ENCODE results near the gene PDE2A.

The PDE2A gene

GRCh38 chr11:72543849-72544542 is 130.2 kb downstream of the PDE2A start:
- TF ChIP-seq CTCF (conservative IDR thresholded peaks at IDR 0.05; ENCODE audit: low read depth) = no peak
- no peak overlapping the region for H3K27ac ChIP-seq
- ChIA-PET CTCF (interaction anchor here (0.6 to 0.7 kb wide), 2 partner anchors 31 to 73 kb away, joined by 3 to 4 read pairs; no protein-coding TSS in a partner anchor), POLR2A (ENCODE audit: low non-redundant PET) (no interaction called here)
- DNase-seq (ENCODE audit: low spot score) = no peak

DNA sequence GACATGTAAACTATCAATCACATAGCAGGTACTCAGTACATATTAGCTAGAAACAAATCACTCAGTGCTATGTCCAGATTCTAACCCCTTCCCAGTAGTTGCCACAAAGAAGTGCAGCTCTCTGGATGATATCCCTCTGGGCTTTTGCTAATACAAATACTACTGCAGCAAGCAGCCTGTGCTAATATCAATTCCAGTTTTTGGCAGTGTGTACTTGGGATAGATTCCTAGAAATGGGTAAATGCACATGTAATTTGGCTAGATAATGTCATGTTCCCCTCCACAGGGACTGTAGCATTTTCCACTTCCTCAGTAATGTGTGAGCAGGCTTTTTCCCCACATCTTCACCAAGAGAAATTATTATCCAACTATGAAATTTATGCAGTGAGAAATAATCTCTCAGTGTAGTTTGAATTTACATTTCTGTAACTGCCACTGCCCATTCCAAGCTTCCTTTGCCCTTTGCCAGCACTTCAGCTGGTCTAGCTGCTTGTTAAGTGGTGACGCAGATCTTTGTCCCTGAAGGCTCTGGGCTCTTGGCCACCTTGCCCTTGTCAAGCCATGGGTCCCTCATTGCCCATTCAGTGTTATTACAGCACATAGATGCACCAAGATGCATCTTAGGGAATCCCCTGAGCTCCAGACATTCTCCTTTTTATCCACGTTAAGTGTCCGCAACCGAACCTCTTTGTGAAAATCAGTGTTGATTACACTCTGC is 132.8 kb downstream of the PDE2A start:
- ChIA-PET POLR2A (ENCODE audit: low non-redundant PET) (no interaction called here), CTCF (no interaction called here)
- no peak for DNase-seq (ENCODE audit: low spot score)
- no peak overlapping the region for H3K27ac ChIP-seq
- no peak for TF ChIP-seq CTCF (conservative IDR thresholded peaks at IDR 0.05; ENCODE audit: low read depth)

DNA sequence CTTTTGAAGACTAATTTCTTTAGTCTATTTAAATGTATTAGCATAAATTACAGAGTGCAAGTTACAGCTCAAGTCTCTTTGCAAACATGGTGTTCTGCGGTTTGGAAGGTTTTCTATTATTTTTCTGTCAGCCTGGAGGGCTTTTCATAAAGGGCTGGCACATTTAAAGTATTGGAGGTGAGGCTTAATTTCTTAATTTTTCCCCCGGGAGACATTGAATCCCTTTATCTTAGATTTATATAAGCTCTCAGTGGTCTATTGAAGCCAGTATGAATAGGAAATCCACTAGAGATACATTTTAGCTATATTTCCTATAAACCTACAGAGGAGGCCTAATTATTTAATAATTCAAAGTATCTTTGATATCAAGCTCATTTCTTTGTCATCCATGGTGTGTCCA is 137.2 kb downstream of the PDE2A start:
- TF ChIP-seq CTCF (conservative IDR thresholded peaks at IDR 0.05; ENCODE audit: low read depth) = no peak
- ChIA-PET POLR2A (ENCODE audit: low non-redundant PET) (no interaction called here), CTCF (interaction anchor here (0.5 kb wide), 1 partner anchor 1734 kb away, joined by 3 read pairs; no protein-coding TSS in a partner anchor)
- no peak for DNase-seq (ENCODE audit: low spot score)
- no peak overlapping the region for H3K27ac ChIP-seq

GRCh38 chr11:72535194-72535547 is 139.1 kb downstream of the PDE2A start:
- CTCF ChIA-PET = interaction anchor here (0.9 kb wide), 1 partner anchor 64 kb away, joined by 4 read pairs; no protein-coding TSS in a partner anchor
- POLR2A ChIA-PET (ENCODE audit: low non-redundant PET) = no interaction called here
- no peak overlapping the region for H3K27ac ChIP-seq
- no peak for TF ChIP-seq CTCF (conservative IDR thresholded peaks at IDR 0.05; ENCODE audit: low read depth)
- DNase-seq (ENCODE audit: low spot score) = no peak

DNA sequence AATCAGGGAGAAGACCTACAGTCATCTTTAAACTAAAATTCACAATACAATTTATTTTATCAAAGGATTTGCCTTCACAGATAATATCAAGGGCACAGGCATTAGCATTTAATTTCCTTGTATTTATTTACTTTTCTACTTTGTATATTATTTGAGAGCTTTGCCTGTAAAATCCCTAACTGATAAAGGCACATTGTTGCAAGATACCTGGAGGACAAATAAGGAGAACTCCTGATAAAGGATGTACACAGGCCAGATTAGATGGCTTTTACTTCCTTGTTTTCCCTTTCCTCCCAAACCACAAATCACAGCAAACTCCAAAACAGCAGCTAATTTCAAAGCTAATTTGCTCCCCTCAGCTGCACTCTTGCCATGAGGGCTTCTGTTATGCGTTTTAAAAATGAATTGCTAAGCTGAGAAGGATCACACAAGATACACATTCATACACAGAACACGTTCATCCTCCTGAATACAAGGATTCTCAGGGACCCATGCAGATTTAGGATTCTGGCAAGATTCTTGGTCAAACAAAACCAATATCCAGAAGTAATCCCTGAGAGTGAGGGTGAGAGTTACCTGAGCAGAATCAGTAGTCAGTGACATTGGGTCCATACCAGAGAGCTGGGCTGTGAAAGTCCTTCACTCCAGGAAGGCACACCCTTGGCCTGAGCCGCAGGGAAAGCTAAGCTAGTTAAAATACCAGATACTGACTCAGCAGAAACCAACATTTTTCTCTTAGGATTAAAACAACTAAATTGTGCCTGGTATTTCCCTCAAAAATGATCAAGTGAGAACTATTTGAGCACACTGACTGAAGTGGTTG is 139.6 kb downstream of the PDE2A start:
- ChIA-PET POLR2A (ENCODE audit: low non-redundant PET) (no interaction called here), CTCF (interaction anchor here (0.6 to 0.9 kb wide), 2 partner anchors 64 to 1658 kb away, joined by 4 read pairs; no protein-coding TSS in a partner anchor)
- no peak for TF ChIP-seq CTCF (conservative IDR thresholded peaks at IDR 0.05; ENCODE audit: low read depth)
- H3K27ac ChIP-seq = no peak overlapping the region
- no peak for DNase-seq (ENCODE audit: low spot score)

- ChIA-PET POLR2A (ENCODE audit: low non-redundant PET) (no interaction called here), CTCF (no interaction called here)
- TF ChIP-seq CTCF (conservative IDR thresholded peaks at IDR 0.05; ENCODE audit: low read depth) = no peak
- DNase-seq (ENCODE audit: low spot score) = no peak
- H3K27ac ChIP-seq = no peak overlapping the region
These were observed 145.2 kb downstream of the PDE2A start for GRCh38 chr11:72529068-72529467.
